ENCODE results near the gene ITIH5.

Gene ITIH5

DNA sequence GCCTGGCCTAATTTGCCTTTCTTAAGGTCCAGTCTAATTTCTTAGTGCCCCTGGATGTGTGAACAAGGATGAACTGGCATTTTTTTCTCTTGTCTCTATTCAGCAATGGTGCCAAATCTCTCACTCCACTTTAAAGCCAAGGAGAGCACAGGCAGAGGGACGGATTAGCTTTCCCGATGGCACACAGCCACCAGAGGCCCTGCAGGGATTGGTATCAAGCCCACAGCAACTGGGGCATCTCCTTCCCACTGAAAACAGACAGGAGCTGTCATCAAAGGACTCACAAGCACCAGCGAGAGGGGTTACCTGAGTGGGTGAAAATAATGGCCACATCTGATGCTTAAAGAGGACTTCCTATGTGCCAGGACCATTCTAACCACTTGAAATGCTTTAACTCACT, 83.1 kb downstream of the ITIH5 start:
- Histone ChIP-seq H3K27ac (no peak overlapping the region), H3K4me3 (IDR thresholded peaks at IDR 0.05; ENCODE audit: insufficient read depth, low read depth, low read length) (no peak overlapping the region), H3K9ac (no peak overlapping the region), H3K79me2 (ENCODE audit: insufficient read depth, low read depth) (no peaks in the 10 kb centered on the region), H3K4me1 (ENCODE audit: low read depth, poor library complexity, severe bottlenecking) (peaks cover 7% of the 10 kb centered on the region), H3K4me2 (no peak overlapping the region), H3K36me3 (ENCODE audit: insufficient read depth) (no peaks in the 10 kb centered on the region), H2AFZ (ENCODE audit: low read depth) (no peak overlapping the region), H3K27me3 (ENCODE audit: insufficient read depth, low read depth) (no peaks in the 10 kb centered on the region), H4K20me1 (ENCODE audit: insufficient read depth) (no peaks in the 10 kb centered on the region)
- TF ChIP-seq, protein P1, sequence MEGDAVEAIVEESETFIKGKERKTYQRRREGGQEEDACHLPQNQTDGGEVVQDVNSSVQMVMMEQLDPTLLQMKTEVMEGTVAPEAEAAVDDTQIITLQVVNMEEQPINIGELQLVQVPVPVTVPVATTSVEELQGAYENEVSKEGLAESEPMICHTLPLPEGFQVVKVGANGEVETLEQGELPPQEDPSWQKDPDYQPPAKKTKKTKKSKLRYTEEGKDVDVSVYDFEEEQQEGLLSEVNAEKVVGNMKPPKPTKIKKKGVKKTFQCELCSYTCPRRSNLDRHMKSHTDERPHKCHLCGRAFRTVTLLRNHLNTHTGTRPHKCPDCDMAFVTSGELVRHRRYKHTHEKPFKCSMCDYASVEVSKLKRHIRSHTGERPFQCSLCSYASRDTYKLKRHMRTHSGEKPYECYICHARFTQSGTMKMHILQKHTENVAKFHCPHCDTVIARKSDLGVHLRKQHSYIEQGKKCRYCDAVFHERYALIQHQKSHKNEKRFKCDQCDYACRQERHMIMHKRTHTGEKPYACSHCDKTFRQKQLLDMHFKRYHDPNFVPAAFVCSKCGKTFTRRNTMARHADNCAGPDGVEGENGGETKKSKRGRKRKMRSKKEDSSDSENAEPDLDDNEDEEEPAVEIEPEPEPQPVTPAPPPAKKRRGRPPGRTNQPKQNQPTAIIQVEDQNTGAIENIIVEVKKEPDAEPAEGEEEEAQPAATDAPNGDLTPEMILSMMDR (conservative IDR thresholded peaks at IDR 0.05; ENCODE audit: low read depth, low read length) = no peak

DNA sequence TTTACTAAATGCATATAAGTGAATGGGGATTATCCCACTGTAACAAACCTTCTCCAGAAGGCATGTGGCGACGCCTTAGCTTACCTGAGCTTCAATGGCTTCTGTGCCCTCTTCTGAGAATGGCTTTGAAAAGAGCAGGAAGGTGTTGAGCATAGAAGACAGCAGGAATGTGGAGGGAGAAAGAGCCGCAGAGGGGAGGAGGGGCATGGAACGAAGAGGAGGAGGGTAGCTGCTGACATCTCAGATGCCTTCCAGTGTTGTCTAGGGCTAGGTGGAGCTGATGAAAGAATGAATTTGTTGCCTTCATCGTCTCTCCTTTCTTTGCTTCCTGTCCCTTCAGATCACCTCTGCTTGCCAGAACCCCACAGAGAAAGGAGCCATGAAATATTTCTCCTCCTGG, 86.2 kb downstream of the ITIH5 start:
- Histone ChIP-seq H3K27ac (no peak overlapping the region), H3K4me1 (ENCODE audit: low read depth, poor library complexity, severe bottlenecking) (peaks cover 7% of the 10 kb centered on the region), H3K4me2 (no peak overlapping the region), H3K4me3 (IDR thresholded peaks at IDR 0.05; ENCODE audit: insufficient read depth, low read depth, low read length) (no peak overlapping the region), H3K36me3 (ENCODE audit: insufficient read depth) (no peaks in the 10 kb centered on the region), H4K20me1 (ENCODE audit: insufficient read depth) (no peaks in the 10 kb centered on the region), H2AFZ (ENCODE audit: low read depth) (no peak overlapping the region), H3K27me3 (ENCODE audit: insufficient read depth, low read depth) (no peaks in the 10 kb centered on the region), H3K79me2 (ENCODE audit: insufficient read depth, low read depth) (no peaks in the 10 kb centered on the region), H3K9ac (no peak overlapping the region)
- TF ChIP-seq, protein P1 (conservative IDR thresholded peaks at IDR 0.05; ENCODE audit: low read depth, low read length) = no peak

DNA sequence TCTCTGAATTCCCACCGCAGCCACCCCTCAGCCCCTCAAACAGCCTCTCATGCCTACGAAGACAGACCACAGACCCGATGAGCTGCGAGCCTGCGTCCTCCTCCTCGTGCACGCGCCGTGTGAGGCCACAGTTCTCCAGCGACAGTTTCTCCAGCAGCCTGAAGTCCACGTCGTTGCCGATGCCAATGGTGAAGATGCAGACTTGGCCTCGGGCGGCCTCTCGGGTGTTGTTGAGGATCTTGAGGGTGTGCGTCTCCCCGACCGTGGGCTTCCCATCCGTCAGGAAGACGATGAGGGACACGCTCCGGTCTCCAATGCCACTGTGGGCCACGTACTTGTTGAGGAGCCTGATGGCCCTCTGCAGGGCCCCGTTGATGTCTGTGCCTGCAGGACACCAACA, 87.1 kb downstream of the ITIH5 start:
- Histone ChIP-seq H3K4me3 (IDR thresholded peaks at IDR 0.05; ENCODE audit: insufficient read depth, low read depth, low read length) (no peak overlapping the region), H3K4me2 (no peak overlapping the region), H3K79me2 (ENCODE audit: insufficient read depth, low read depth) (no peaks in the 10 kb centered on the region), H3K27me3 (ENCODE audit: insufficient read depth, low read depth) (no peaks in the 10 kb centered on the region), H3K36me3 (ENCODE audit: insufficient read depth) (no peaks in the 10 kb centered on the region), H2AFZ (ENCODE audit: low read depth) (no peak overlapping the region), H4K20me1 (ENCODE audit: insufficient read depth) (no peaks in the 10 kb centered on the region), H3K9ac (no peak overlapping the region), H3K27ac (no peak overlapping the region), H3K4me1 (ENCODE audit: low read depth, poor library complexity, severe bottlenecking) (peaks cover 7% of the 10 kb centered on the region)
- TF ChIP-seq, protein P1 (conservative IDR thresholded peaks at IDR 0.05; ENCODE audit: low read depth, low read length) = no peak

DNA sequence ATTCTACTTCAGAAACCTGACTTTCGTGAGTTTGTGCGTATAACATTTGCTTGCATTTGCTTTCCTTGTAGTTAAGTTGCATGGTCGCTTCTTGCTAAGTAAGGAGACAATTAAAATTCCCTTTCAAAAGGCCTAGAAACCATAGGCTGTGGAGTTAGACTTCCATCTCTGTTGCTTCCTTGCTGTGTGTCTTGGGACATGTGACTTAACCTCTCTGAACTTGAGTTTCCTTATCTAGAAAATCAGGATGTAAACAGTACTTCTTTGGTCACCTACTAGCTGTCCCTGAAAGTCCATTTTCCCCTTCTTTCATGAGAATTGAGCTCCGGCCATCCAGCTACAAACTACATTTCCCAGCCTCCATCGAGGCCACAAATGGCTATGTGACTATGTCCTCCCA, 89.2 kb downstream of the ITIH5 start:
- Histone ChIP-seq H3K36me3 (ENCODE audit: insufficient read depth) (no peaks in the 10 kb centered on the region), H3K9ac (no peak overlapping the region), H2AFZ (ENCODE audit: low read depth) (no peak overlapping the region), H3K27ac (no peak overlapping the region), H3K27me3 (ENCODE audit: insufficient read depth, low read depth) (no peaks in the 10 kb centered on the region), H3K4me1 (ENCODE audit: low read depth, poor library complexity, severe bottlenecking) (peaks cover 7% of the 10 kb centered on the region), H3K4me2 (no peak overlapping the region), H3K4me3 (IDR thresholded peaks at IDR 0.05; ENCODE audit: insufficient read depth, low read depth, low read length) (no peak overlapping the region), H4K20me1 (ENCODE audit: insufficient read depth) (no peaks in the 10 kb centered on the region), H3K79me2 (ENCODE audit: insufficient read depth, low read depth) (no peaks in the 10 kb centered on the region)
- TF ChIP-seq, protein P1 (conservative IDR thresholded peaks at IDR 0.05; ENCODE audit: low read depth, low read length) = no peak

Data from KMS-11 (cell line).